GM19467 (cell line): ENCODE data around the gene ARNT2.

Source experiments
- ATAC-seq: cut with Tn5 transposase; IDR thresholded peaks from one replicate; pipeline ENCODE4 v1.9.1; 2021; ENCODE audit warnings: mild to moderate bottlenecking, moderate library complexity; ENCODE audit not compliant: unreplicated experiment

Gene ARNT2

DNA sequence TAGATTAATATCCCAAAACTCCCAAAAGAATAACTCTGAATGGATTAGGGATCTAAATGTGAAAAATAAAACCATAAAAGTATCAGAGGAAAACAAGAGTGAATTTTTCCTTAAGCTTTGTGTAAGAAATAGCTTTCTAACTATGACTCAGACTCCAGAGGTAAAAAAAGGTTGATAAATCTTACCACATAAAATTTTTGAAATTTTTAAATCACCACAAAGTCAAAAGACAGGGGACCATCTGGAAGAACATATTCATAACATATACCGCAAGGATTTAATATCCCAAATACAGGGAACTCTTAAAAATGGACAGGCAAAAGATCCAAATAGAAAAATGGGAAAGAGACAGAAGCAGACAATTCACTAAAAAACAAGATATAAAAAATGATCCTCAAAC is 145.0 kb downstream of the ARNT2 start:
- no peak for ATAC-seq

DNA sequence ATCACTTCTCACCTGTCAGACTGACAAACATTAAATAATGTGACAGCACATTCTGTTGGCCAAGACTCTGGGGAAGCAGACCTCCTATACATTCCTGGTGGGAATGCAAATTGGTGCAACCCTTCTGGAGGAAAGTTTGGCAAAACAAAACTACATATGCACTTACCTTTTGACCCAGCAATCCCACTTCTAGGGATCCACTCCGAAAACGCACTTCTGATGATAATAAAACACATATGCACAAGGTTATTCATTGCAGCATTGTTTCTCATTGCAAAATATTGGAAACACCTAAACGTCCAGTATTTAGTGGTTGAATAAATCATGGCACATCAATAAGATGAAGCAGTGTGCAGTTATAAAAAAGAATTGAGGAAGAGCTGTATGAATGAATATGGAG is 145.5 kb downstream of the ARNT2 start:
- ATAC-seq: no peak

DNA sequence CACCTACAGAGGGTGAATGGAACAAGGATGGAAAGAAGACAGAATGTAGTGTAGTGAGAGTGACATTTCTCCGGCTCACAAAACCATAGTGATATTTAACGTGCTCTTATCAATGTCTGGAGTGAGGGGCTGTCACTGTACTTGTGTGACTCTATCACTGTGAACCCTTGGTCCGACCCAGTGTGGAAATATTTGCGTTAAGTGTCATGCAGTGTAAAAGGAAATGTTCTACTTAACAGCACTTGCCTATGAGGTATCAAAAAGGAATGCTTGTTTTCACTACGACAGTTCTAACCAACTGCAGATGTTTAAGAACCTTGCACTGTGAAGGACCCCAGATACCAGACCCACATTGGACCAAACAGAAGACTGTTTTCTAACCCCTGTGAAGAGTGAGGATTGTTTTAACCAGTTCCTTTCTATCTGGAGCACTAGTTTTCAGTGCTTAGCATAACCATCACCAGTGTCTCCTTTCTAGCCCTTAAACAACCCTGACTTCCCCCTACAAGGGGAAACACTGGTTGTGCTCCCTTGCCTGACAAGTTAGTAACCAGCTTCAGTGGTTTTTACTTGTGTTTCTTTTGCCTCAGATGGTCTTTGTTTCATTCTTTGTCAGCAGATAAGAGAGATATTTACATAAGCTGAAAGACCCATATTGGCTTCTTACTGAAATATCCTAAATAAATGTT is 146.2 kb downstream of the ARNT2 start:
- no peak for ATAC-seq

DNA sequence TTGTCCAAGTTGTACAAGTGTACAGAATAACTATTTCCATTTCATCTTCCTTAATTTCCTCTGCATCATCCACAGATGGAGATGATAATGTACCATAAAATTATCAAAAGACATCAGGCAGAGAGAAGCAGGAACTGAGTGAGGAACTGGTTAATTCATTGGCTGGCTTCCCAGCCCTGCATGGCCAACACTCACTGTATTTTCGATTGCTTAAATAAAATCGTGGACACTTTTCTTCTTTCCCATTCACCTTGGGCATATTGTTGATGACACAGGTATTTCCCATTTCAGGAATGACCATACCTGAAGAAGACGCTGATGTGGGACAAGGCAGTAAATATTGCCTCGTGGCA is 146.7 kb downstream of the ARNT2 start:
- ATAC-seq: no peak

DNA sequence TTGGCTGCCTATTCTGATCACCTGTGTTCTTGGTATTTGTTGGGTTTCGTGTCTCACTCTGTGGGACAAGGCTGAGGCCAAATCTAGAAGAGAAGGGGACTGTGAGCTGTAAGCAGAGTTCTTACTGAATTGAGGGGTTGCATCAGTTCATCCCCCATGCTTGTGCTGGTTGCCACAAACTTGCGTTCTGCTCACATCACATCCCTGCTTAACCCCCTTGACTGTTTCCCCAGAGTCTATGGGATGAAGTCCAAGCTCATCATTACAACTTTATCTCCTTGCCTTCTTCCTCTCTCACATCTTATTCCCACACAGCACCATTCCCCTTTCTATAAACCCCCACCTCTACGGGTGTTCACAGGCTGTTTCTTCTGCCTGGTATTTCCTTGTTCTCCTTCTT is 147.2 kb downstream of the ARNT2 start:
- no peak for ATAC-seq

GRCh38 chr15:80554560-80554959 is 150.4 kb downstream of the ARNT2 start:
- no peak for ATAC-seq

- no peak for ATAC-seq
Observed at GRCh38 chr15:80556694-80557367, 152.6 kb downstream of the ARNT2 start.

GRCh38 chr15:80557441-80558234 is 153.5 kb downstream of the ARNT2 start:
- no peak for ATAC-seq

DNA sequence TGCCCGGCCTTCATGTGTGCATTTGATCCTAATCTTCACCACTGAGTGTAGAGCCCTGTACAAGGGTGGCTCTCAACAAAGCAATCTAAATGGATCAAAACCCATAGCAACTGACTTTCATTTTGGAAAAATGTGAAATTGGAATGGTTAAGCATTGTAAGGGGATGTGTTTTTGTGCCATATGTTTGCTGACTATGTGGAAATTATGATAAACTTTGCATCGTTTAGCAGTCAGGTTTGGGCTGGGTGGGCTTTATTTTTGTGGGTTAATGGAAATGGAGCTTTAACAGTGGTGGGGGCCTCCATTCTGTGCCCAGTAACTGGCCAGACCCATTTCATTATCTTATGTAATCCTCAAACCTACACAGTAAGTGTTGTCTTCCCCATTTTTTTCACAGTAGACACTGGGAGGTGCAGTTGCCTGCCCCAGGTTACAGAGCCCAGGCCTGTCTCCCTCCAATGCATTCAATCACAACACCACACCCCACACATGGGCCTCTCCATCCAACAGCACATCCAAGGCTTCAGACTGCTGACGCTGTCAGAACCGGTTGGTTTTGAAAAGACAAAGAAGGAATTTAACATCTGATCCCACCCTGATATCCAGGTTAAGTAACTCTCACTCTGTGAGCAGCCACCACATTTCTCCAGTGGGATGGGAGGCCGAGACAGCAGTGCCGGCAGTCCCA is 154.6 kb downstream of the ARNT2 start:
- ATAC-seq: no peak

GRCh38 chr15:80559320-80559693 is 155.1 kb downstream of the ARNT2 start:
- ATAC-seq: no peak

DNA sequence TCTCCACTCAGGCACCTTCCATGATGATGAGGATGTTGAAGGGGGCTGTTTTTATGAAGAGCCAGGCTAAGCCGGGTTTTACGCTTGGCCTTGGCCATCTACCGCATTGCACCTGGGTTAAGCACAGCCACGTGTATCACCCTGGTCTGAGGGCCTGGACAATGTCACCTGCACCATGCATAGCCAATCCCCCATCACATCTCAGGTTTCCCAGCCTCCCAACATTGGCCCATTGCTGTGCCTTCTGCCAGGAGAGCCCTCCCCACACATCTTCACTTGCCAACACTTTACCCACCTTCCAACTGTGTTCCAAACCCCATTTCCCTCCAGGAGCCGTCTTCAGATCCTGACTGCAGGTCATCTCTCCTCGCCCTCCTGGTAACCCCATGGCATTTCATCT is 155.6 kb downstream of the ARNT2 start:
- ATAC-seq: no peak

GRCh38 chr15:80560601-80561400 is 156.6 kb downstream of the ARNT2 start:
- ATAC-seq: no peak

- ATAC-seq: no peak
Observed at GRCh38 chr15:80561500-80561899, 157.3 kb downstream of the ARNT2 start.

GRCh38 chr15:80562033-80562432 is 157.9 kb downstream of the ARNT2 start:
- ATAC-seq: no peak

GRCh38 chr15:80562846-80563245 is 158.7 kb downstream of the ARNT2 start:
- no peak for ATAC-seq

DNA sequence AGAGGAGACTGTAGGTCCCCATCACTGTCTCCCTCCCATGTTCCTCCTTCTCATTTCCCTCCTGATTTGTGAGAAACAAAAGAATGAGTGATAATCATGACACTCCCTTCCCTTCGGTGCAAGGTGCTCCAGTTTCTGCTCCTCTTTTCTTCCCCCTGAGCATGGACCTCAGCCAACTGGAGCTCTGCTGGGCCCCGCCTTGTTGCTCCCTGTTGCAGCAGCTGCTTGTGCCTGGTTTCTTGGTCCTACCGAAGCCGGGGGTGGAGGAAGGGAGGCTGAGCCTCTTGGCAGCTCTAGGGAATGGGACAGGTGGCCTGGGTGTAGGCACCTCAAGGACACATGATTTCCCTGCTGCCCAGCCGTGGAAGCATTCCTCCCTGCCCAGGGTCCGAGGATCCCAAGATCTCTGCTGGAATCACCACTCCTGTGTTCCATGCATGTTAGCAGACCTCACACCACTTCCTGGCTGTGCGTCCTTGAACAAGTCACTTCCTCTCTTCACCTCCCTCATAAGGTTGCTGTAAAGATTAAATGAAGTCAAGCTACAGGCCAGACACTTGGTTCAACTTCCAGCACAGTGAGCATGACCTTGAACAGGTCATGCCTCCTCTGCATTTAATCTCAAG is 159.3 kb downstream of the ARNT2 start:
- ATAC-seq: no peak

GRCh38 chr15:80564056-80564455 is 159.9 kb downstream of the ARNT2 start:
- no peak for ATAC-seq

GRCh38 chr15:80565398-80565797 is 161.2 kb downstream of the ARNT2 start:
- ATAC-seq: no peak

- ATAC-seq: no peak
Observed at GRCh38 chr15:80565988-80566387, 161.8 kb downstream of the ARNT2 start.

DNA sequence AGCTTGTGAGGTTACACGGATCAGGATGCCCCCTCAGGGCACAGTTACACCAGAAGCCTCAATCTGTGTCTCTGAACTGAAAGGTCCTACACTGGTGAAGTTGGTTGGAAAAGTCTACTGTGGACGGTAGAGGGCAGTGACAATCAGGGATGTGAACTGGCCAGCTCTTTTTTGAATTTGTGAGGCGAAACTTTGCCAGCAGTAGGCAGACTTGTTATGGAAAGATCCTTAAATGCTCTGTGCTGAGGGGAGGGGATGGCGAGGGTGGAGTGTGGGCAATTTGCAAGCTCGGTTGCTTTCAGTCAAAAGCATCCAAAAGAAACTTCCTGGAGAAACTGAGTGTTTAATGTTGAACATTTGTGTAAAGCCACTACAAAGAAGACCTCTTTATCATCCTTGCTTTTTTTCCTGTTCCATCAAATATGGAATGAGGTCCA is 163.6 kb downstream of the ARNT2 start:
- ATAC-seq: no peak
